ENCODE measurements around the gene AFMID. TPM values are rescaled to one million over a fixed set of nuclear protein-coding genes. Genes with fewer than 3 reads are reported as not detected.

The AFMID gene
- total RNA-seq, 1 experiment from 2014 or later = 30.8 TPM

GRCh38 chr17:78204387-78205123 lies 17.4 kb downstream of the AFMID start:
- H3K4me3 Mint-ChIP-seq (ENCODE audit: low read depth, unreplicated experiment) = no peak overlapping the region
- no TSS peak for BruUV-seq (replicated peaks)
- no peak overlapping the region for H3K27ac Mint-ChIP-seq (ENCODE audit: unreplicated experiment)
- H3K27me3 Mint-ChIP-seq (ENCODE audit: unreplicated experiment) = no peaks in the 10 kb centered on the region
- TF ChIP-seq CTCF (IDR thresholded peaks at IDR 0.05; ENCODE audit: unreplicated experiment) = no peak
- H3K4me1 Mint-ChIP-seq (ENCODE audit: low read depth, unreplicated experiment) = no peaks in the 10 kb centered on the region
- no peaks in the 10 kb centered on the region for H3K9me3 Mint-ChIP-seq (ENCODE audit: low read depth, unreplicated experiment)
- intact Hi-C loops (cut with micrococcal nuclease; ENCODE audit: unreplicated experiment) = no loop called here
- CTCF ChIA-PET = no interaction called here
- peaks cover under 1% of the 10 kb centered on the region for H3K36me3 Mint-ChIP-seq (ENCODE audit: insufficient read depth, unreplicated experiment)
- no peak for DNase-seq

- intact Hi-C loops (cut with micrococcal nuclease; ENCODE audit: unreplicated experiment) = no loop called here
- CTCF ChIA-PET = no interaction called here
- no TSS peak for BruUV-seq (replicated peaks)
Observed at GRCh38 chr17:78205124-78205775, 18.1 kb downstream of the AFMID start.

GRCh38 chr17:78206298-78206697 lies 19.1 kb downstream of the AFMID start:
- no peaks in the 10 kb centered on the region for H3K9me3 Mint-ChIP-seq (ENCODE audit: low read depth, unreplicated experiment)
- H3K4me1 Mint-ChIP-seq (ENCODE audit: low read depth, unreplicated experiment) = no peaks in the 10 kb centered on the region
- CTCF ChIA-PET = interaction anchor here (0.7 to 1.1 kb wide), 3 partner anchors 31 to 258 kb away, joined by 3 to 9 read pairs (median 5); no protein-coding TSS in a partner anchor
- H3K27me3 Mint-ChIP-seq (ENCODE audit: unreplicated experiment) = no peaks in the 10 kb centered on the region
- intact Hi-C loops (cut with micrococcal nuclease; ENCODE audit: unreplicated experiment) = no loop called here
- no peak overlapping the region for H3K4me3 Mint-ChIP-seq (ENCODE audit: low read depth, unreplicated experiment)
- no peaks in the 10 kb centered on the region for H3K36me3 Mint-ChIP-seq (ENCODE audit: insufficient read depth, unreplicated experiment)
- TF ChIP-seq CTCF (IDR thresholded peaks at IDR 0.05; ENCODE audit: unreplicated experiment) = no peak
- no peak for DNase-seq
- H3K27ac Mint-ChIP-seq (ENCODE audit: unreplicated experiment) = no peak overlapping the region
- no TSS peak for BruUV-seq (replicated peaks)

More at GRCh38 chr17:78205124-78205775, 18.1 kb downstream of the AFMID start:
- Mint-ChIP-seq H3K4me1 (ENCODE audit: low read depth, unreplicated experiment) (no peaks in the 10 kb centered on the region), H3K27ac (ENCODE audit: unreplicated experiment) (no peak overlapping the region), H3K36me3 (ENCODE audit: insufficient read depth, unreplicated experiment) (no peaks in the 10 kb centered on the region), H3K27me3 (ENCODE audit: unreplicated experiment) (no peaks in the 10 kb centered on the region), H3K9me3 (ENCODE audit: low read depth, unreplicated experiment) (no peaks in the 10 kb centered on the region), H3K4me3 (ENCODE audit: low read depth, unreplicated experiment) (no peak overlapping the region)
- no peak for TF ChIP-seq CTCF (IDR thresholded peaks at IDR 0.05; ENCODE audit: unreplicated experiment)
- no peak for DNase-seq

- Mint-ChIP-seq H3K36me3 (ENCODE audit: insufficient read depth, unreplicated experiment) (no peaks in the 10 kb centered on the region), H3K27ac (ENCODE audit: unreplicated experiment) (no peak overlapping the region), H3K4me3 (ENCODE audit: low read depth, unreplicated experiment) (no peak overlapping the region), H3K4me1 (ENCODE audit: low read depth, unreplicated experiment) (no peaks in the 10 kb centered on the region), H3K27me3 (ENCODE audit: unreplicated experiment) (no peaks in the 10 kb centered on the region), H3K9me3 (ENCODE audit: low read depth, unreplicated experiment) (no peaks in the 10 kb centered on the region)
- intact Hi-C loops (cut with micrococcal nuclease; ENCODE audit: unreplicated experiment) = no loop called here
- CTCF ChIA-PET = no interaction called here
- BruUV-seq (replicated peaks) = no TSS peak
- no peak for DNase-seq
- no peak for TF ChIP-seq CTCF (IDR thresholded peaks at IDR 0.05; ENCODE audit: unreplicated experiment)
Observed at GRCh38 chr17:78208486-78208885, 21.3 kb downstream of the AFMID start.

Data from Calu3 (cell line).